ENCODE data around the gene SMCO2.

- TF ChIP-seq POLR2A (IDR thresholded peaks at IDR 0.05; ENCODE audit: low read length) (no peak), GATA1 (IDR thresholded peaks at IDR 0.05; ENCODE audit: low read depth, low read length) (no peak)
Measured at GRCh38 chr12:27453421-27453820, 6.9 kb downstream of the SMCO2 start.
